HepG2 (cell line): ENCODE data around the gene SLC7A6OS. TPM values are rescaled to one million over a fixed set of nuclear protein-coding genes. Genes with fewer than 3 reads are reported as not detected.

Experiments
- ELF4 ChIP-seq: sonication (generic); formaldehyde crosslinking; IDR thresholded peaks from 2 replicates; pipeline ENCODE4 v1.5.0; 2020; ENCODE audit warnings: missing genetic modification reagents, mild to moderate bottlenecking, moderate library complexity, borderline replicate concordance
- FOXP4 ChIP-seq: sonication (generic); formaldehyde crosslinking; IDR thresholded peaks from 2 replicates; pipeline ENCODE4 v1.4.0; 2020; ENCODE audit warnings: missing genetic modification reagents
- NFIB ChIP-seq: sonication (generic); formaldehyde crosslinking; IDR thresholded peaks from 2 replicates; pipeline ENCODE4 v1.9.0; 2021; ENCODE audit warnings: missing genetic modification reagents, mild to moderate bottlenecking, borderline replicate concordance
- PAX8 ChIP-seq: sonication (generic); formaldehyde crosslinking; IDR thresholded peaks from 2 replicates; pipeline ENCODE4 v1.8.0; 2022; ENCODE audit warnings: mild to moderate bottlenecking, missing genetic modification reagents, borderline replicate concordance
- RFXAP ChIP-seq: sonication (generic); formaldehyde crosslinking; IDR thresholded peaks from 2 replicates; pipeline ENCODE4 v1.4.0; 2020; ENCODE audit warnings: missing genetic modification reagents, borderline replicate concordance
- ZNF160 ChIP-seq: sonication (generic); formaldehyde crosslinking; IDR thresholded peaks from 2 replicates; pipeline ENCODE4 v1.8.0; 2022; ENCODE audit warnings: mild to moderate bottlenecking, inconsistent platforms, missing genetic modification reagents
- ZNF205 ChIP-seq: IDR thresholded peaks from 2 replicates; pipeline ENCODE4 v1.6.1; 2018; ENCODE audit warnings: missing biosample characterization, missing genetic modification reagents
- ZNF296 ChIP-seq: sonication (generic); formaldehyde crosslinking; conservative IDR thresholded peaks from 2 replicates; pipeline ENCODE4 v1.5.0; 2020; ENCODE audit warnings: mild to moderate bottlenecking, missing genetic modification reagents
- ZNF318 ChIP-seq: sonication (generic); formaldehyde crosslinking; IDR thresholded peaks from 2 replicates; pipeline ENCODE4 v1.4.0; 2020; ENCODE audit warnings: mild to moderate bottlenecking, missing genetic modification reagents
- ZNF713 ChIP-seq: sonication (generic); formaldehyde crosslinking; IDR thresholded peaks from 2 replicates; pipeline ENCODE4 v1.4.0; 2020; ENCODE audit warnings: mild to moderate bottlenecking, missing genetic modification reagents
- polyA plus RNA-seq, 8 experiments: library from polyadenylated mRNA; depleted of rRNA in 3 of 8; stranded (reverse) in 7 of 8; unstranded in 1 of 8; fragments of >200 nt; fragmentation: Illumina TruSeq in 4 of 8; extraction: Trizol in 4 of 8; gene quantifications; 2 replicates each; pipeline versions ENCODE4 v1.2.1 to v1.2.3, GENCODE V29; 2011 to 2016; ENCODE audit warnings: low read depth in 4 of 8, missing spikeins in 1 of 8, mixed read lengths in 1 of 8; ENCODE audit not compliant: insufficient read depth in 1 of 8
- total RNA-seq, 5 experiments: library from RNA; depleted of rRNA; stranded (reverse); fragments of >200 nt; fragmentation: Illumina TruSeq; extraction: Trizol; gene quantifications; 2 replicates each; pipeline ENCODE4 v1.2.3, GENCODE V29; 2016; ENCODE audit warnings: low read depth in 1 of 5
- TF ChIP-seq, protein P1 (sequence below): sonication (generic); formaldehyde crosslinking; IDR thresholded peaks from 2 replicates; pipeline ENCODE4 v1.4.0; 2020; ENCODE audit warnings: mild to moderate bottlenecking, missing genetic modification reagents

Gene SLC7A6OS
- total and polyA plus RNA-seq, 2 of the 13 experiments (the other 11 are each of a cell fraction or from before 2014, with no cell fraction given) = 11.2 to 21.5 TPM

GRCh38 chr16:68265078-68265920 is 45.4 kb downstream of the SLC7A6OS start (continued):
- TF ChIP-seq ELF4 (CRISPR knock-in tag) (peak; percentile 67; the same call in 1 of the 2 replicates), FOXP4 (peak; percentile 94), ZNF318 (CRISPR knock-in tag) (no peak), ZNF160 (no peak; the same call in 1 of the 2 replicates), PAX8 (CRISPR knock-in tag) (no peak), NFIB (no peak), ZNF713 (CRISPR knock-in tag) (no peak), ZNF205 (peak; percentile 90), RFXAP (CRISPR knock-in tag) (peak; percentile 70; the same call in 1 of the 2 replicates), ZNF296 (CRISPR knock-in tag) (no peak)
- TF ChIP-seq, protein P1, sequence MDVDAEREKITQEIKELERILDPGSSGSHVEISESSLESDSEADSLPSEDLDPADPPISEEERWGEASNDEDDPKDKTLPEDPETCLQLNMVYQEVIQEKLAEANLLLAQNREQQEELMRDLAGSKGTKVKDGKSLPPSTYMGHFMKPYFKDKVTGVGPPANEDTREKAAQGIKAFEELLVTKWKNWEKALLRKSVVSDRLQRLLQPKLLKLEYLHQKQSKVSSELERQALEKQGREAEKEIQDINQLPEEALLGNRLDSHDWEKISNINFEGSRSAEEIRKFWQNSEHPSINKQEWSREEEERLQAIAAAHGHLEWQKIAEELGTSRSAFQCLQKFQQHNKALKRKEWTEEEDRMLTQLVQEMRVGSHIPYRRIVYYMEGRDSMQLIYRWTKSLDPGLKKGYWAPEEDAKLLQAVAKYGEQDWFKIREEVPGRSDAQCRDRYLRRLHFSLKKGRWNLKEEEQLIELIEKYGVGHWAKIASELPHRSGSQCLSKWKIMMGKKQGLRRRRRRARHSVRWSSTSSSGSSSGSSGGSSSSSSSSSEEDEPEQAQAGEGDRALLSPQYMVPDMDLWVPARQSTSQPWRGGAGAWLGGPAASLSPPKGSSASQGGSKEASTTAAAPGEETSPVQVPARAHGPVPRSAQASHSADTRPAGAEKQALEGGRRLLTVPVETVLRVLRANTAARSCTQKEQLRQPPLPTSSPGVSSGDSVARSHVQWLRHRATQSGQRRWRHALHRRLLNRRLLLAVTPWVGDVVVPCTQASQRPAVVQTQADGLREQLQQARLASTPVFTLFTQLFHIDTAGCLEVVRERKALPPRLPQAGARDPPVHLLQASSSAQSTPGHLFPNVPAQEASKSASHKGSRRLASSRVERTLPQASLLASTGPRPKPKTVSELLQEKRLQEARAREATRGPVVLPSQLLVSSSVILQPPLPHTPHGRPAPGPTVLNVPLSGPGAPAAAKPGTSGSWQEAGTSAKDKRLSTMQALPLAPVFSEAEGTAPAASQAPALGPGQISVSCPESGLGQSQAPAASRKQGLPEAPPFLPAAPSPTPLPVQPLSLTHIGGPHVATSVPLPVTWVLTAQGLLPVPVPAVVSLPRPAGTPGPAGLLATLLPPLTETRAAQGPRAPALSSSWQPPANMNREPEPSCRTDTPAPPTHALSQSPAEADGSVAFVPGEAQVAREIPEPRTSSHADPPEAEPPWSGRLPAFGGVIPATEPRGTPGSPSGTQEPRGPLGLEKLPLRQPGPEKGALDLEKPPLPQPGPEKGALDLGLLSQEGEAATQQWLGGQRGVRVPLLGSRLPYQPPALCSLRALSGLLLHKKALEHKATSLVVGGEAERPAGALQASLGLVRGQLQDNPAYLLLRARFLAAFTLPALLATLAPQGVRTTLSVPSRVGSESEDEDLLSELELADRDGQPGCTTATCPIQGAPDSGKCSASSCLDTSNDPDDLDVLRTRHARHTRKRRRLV (CRISPR knock-in tag) = peak; percentile 92
